ENCODE results near the gene DOP1B. TPM values are rescaled to one million over a fixed set of nuclear protein-coding genes. Genes with fewer than 3 reads are reported as not detected.

Gene DOP1B
- total RNA-seq, 4 donors from 2014 or later = 6.3 to 15.1 (median 11.2) TPM

GRCh38 chr21:36163750-36164741 lies 7.4 kb downstream of the DOP1B start:
- DNase-seq (ENCODE audit: extremely low spot score) = no peak

DNA sequence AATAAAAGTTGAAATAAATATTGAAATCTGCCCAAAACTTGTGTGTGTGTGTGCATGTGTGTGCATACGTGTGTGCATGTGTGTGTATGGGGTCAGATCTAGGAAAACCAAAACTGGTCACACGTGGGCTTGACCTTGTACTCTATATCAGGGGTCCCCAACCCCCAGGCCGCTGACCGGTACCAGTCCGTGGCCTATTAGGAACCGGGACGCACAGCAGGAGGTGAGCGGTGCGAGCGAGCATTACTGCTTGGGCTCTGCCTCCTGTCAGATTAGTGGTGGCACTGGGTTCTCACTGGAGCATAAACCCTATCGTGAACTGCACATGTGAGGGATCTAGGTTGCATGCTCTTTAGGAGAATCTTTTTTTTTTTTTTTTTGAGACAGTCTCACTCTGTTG lies 8.7 kb downstream of the DOP1B start:
- Histone ChIP-seq H3K4me3 (no peak overlapping the region), H3K36me3 (peaks cover 8 to 49% (median 30%) of the 10 kb centered on the region in 4 donors), H3K4me1 (peaks cover 0 to 4% (median 0%) of the 10 kb centered on the region in 4 donors), H3K27me3 (no peaks in the 10 kb centered on the region), H3K9me3 (no peaks in the 10 kb centered on the region), H3K27ac (replicated peaks in 1 of 4) (no peak overlapping the region)
- intact Hi-C loops (cut with DNase I) = no loop called here
- 86% methylated on average over 11 of the region's 11 CpGs for WGBS
- no peak for DNase-seq (ENCODE audit: extremely low spot score)
- TF ChIP-seq CTCF (IDR thresholded peaks at IDR 0.05) = no peak
- no peak for TF ChIP-seq POLR2AphosphoS5 (IDR thresholded peaks at IDR 0.05)
- no peak for TF ChIP-seq POLR2A (IDR thresholded peaks at IDR 0.05; ENCODE audit: low read depth)
- TF ChIP-seq EP300 (IDR thresholded peaks at IDR 0.05) = no peak

More at GRCh38 chr21:36163750-36164741, 7.4 kb downstream of the DOP1B start:
- TF ChIP-seq POLR2A (IDR thresholded peaks at IDR 0.05; ENCODE audit: low read depth) (no peak), CTCF (IDR thresholded peaks at IDR 0.05) (no peak), POLR2AphosphoS5 (IDR thresholded peaks at IDR 0.05) (no peak), EP300 (IDR thresholded peaks at IDR 0.05) (no peak)
- intact Hi-C loops (cut with DNase I) = no loop called here
- whole genome bisulfite sequencing = 70% methylated on average over 10 of the region's 10 CpGs
- Histone ChIP-seq H3K27ac (replicated peaks in 1 of 4) (no peak overlapping the region), H3K27me3 (no peaks in the 10 kb centered on the region), H3K36me3 (peaks cover 1 to 36% (median 19%) of the 10 kb centered on the region in 4 donors), H3K4me1 (peaks cover 0 to 4% (median 0%) of the 10 kb centered on the region in 4 donors), H3K4me3 (no peak overlapping the region), H3K9me3 (no peaks in the 10 kb centered on the region)

DNA sequence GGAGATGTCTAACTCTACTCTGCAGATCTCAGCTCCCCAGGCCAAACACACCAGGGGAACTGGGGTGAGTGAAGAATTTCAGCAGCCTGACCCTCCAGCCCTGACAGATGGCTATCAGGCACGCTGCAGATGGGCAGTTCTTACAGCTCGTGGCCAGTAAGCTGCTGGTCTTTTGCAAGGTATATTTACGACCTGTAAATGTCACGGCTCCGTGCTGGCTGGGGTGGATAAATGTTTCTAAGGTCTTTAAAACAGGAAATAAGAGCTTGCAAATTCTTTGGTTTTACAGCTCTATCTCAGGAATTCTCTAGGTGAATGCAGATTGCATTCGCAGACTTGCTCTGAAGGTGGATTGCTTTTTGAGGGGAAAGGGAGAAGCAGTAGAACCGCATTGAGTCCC lies 10.1 kb downstream of the DOP1B start:
- H3K36me3 ChIP-seq = peaks cover 8 to 49% (median 30%) of the 10 kb centered on the region in 4 donors
- no peak overlapping the region for H3K4me3 ChIP-seq
- intact Hi-C loops (cut with DNase I) = no loop called here
- H3K4me1 ChIP-seq = peaks cover 0 to 7% (median under 1%) of the 10 kb centered on the region in 4 donors
- H3K27ac ChIP-seq (replicated peaks in 1 of 4) = no peak overlapping the region
- H3K9me3 ChIP-seq = no peaks in the 10 kb centered on the region
- H3K27me3 ChIP-seq = no peaks in the 10 kb centered on the region
- DNase-seq (ENCODE audit: extremely low spot score) = no peak
- no peak for TF ChIP-seq POLR2AphosphoS5 (IDR thresholded peaks at IDR 0.05)
- TF ChIP-seq POLR2A (IDR thresholded peaks at IDR 0.05; ENCODE audit: low read depth) = no peak
- no peak for TF ChIP-seq EP300 (IDR thresholded peaks at IDR 0.05)
- TF ChIP-seq CTCF (IDR thresholded peaks at IDR 0.05) = no peak
- WGBS = 85% methylated on average over 7 of the region's 7 CpGs

DNA sequence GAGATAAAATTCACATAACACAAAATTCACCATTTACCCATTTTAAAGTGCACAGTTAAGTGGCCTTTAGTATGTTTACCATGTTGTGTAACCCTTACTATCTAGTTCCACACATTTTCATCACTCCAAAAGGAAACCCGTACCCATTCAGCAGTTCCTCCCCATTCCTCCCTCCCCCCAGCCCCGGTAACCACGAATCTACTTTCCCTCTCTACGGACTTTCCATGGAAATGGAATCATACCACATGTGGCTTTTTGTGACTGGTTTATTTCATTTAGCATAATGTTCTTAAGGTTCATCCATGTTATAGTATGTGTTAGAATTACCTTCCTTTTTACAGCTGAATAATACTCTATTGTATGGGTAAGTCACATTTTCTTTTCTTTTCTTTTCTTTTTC lies 10.9 kb downstream of the DOP1B start:
- no peak overlapping the region for H3K4me3 ChIP-seq
- H3K27ac ChIP-seq (replicated peaks in 1 of 4) = no peak overlapping the region
- intact Hi-C loops (cut with DNase I) = no loop called here
- TF ChIP-seq POLR2A (IDR thresholded peaks at IDR 0.05; ENCODE audit: low read depth) (no peak), CTCF (IDR thresholded peaks at IDR 0.05) (no peak), POLR2AphosphoS5 (IDR thresholded peaks at IDR 0.05) (no peak), EP300 (IDR thresholded peaks at IDR 0.05) (no peak)
- peaks cover 0 to 15% (median 8%) of the 10 kb centered on the region in 4 donors for H3K4me1 ChIP-seq
- whole genome bisulfite sequencing = 86% methylated on average over 4 of the region's 4 CpGs
- no peaks in the 10 kb centered on the region for H3K27me3 ChIP-seq
- H3K9me3 ChIP-seq = no peaks in the 10 kb centered on the region
- DNase-seq (ENCODE audit: extremely low spot score) = no peak
- peaks cover 8 to 49% (median 30%) of the 10 kb centered on the region in 4 donors for H3K36me3 ChIP-seq
